ENCODE data around the gene CAMTA1.

DNA sequence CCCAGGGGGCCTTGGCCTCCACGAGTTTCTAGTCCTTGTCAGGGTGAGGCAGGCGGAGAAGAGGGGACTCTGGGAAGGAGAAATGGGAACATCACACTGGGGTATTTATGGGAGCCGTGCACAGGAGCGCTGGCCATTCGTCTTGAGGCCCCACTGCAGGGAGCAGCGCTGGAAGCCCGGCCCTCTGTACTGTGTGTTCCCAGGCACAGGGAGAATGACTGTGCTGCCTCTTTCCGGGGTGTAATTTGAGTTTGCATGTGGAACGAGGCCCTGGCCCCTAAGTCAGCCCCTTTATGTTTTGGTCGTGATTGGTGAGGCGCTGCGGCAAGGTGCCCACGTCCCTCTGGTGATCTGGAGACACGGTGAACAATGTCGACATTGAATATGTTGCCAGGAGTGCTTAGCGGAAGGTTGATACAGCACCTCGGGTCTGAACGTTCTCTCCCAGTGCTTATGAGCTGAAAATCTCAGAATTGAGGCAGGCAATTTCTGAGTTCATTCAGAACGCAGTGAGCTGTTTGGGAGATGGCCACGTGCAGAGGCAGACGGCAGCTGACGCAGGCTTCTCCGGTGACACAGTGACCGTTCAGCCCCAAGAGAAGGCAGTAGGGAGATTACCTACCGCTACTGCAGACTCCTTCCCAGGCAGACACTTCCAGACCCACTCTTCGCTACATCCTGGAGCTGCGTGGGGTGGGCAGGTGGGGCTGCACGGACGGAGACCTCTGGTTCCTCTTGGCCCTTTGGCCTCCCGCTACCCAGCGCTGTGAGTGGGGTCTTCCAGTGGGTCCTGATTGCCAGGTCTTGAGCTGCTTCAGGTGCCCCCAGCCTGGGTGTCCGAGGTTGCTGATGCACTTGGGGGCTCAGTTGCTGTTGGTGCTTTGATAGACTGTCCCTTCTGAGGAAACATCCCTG is 265.8 kb downstream of the CAMTA1 start:
- TF ChIP-seq, protein P1, sequence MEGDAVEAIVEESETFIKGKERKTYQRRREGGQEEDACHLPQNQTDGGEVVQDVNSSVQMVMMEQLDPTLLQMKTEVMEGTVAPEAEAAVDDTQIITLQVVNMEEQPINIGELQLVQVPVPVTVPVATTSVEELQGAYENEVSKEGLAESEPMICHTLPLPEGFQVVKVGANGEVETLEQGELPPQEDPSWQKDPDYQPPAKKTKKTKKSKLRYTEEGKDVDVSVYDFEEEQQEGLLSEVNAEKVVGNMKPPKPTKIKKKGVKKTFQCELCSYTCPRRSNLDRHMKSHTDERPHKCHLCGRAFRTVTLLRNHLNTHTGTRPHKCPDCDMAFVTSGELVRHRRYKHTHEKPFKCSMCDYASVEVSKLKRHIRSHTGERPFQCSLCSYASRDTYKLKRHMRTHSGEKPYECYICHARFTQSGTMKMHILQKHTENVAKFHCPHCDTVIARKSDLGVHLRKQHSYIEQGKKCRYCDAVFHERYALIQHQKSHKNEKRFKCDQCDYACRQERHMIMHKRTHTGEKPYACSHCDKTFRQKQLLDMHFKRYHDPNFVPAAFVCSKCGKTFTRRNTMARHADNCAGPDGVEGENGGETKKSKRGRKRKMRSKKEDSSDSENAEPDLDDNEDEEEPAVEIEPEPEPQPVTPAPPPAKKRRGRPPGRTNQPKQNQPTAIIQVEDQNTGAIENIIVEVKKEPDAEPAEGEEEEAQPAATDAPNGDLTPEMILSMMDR (IDR thresholded peaks at IDR 0.05; ENCODE audit: poor library complexity, severe bottlenecking): no peak
- TF ChIP-seq EZH2 (IDR thresholded peaks at IDR 0.05; ENCODE audit: borderline replicate concordance, insufficient read depth, low read length, poor library complexity, severe bottlenecking) (no peak), POLR2AphosphoS5 (IDR thresholded peaks at IDR 0.05) (no peak), EP300 (conservative IDR thresholded peaks at IDR 0.05; ENCODE audit: poor library complexity, severe bottlenecking) (no peak), MXI1 (conservative IDR thresholded peaks at IDR 0.05; ENCODE audit: poor library complexity, severe bottlenecking) (no peak), RAD21 (conservative IDR thresholded peaks at IDR 0.05) (no peak)

All from neural cell (in vitro differentiated cells).